Fibroblast of upper back skin (primary cell): ENCODE measurements around the gene TBP.
"Not testable (repeated sequence)": the region's sequence is repeated elsewhere in the genome, so short reads cannot be mapped to it uniquely, and the experiment has no call there.

Source experiments
- DNase-seq: peaks from one replicate; pipeline ENCODE4 v3.0.0-alpha.2; 2013

The TBP gene

DNA sequence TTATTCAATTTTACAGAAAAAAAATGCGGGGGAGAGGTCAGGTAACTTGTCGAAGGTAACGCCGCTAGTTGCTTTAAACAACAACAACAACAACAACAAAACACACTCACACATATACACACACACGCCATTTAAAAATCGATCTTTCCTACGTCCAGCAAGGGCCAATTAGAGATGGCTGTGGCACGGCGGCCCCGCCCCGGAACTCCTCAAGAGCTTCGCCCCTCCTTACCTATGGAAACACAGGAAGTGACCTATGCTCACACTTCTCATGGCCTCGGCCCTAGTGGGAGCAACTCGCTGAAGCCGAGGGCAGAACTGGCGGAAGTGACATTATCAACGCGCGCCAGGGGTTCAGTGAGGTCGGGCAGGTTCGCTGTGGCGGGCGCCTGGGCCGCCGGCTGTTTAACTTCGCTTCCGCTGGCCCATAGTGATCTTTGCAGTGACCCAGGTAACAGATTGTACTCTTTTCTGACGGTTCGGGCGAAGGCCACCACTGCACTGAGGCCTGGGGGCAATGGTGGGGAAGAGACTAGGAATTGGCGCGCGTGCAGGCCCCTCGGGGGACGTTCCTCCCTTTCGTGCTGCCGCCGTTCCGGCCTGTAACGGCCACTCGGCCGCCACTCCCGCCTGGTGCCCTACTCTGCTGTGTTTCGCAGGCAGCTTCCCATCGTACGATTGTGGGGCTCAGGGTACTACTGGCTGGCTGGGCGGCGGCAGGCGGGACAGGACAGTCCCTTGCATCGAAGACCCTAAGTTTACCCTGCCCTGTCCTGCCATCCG is at the start of gene TBP:
Gene TBP (plus strand): TSS at position 357 of the 783 bp plus-strand sequence. CDS start 2,661 bp downstream, outside the sequence.
- DNase-seq, result peak; percentile 99

DNA sequence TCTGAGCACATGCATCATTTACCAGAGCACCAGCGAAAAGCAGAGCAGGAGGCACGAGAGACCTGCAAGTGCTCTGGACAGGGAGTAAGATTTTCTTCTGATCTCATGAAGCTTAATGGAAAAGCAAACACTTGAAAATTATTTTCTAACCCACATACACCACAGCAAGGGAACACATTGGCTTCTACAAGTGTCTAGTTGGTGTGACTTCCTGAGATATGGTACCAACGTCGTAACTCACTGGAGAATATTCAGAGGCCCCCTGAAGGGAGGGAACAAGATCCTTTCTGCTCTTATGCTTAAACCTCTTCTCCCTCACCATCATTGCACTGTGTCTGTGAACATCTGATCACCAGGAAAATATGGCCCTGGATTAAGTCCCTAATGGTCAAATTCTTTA is 49.7 kb upstream of the TBP start:
- no peak for DNase-seq

DNA sequence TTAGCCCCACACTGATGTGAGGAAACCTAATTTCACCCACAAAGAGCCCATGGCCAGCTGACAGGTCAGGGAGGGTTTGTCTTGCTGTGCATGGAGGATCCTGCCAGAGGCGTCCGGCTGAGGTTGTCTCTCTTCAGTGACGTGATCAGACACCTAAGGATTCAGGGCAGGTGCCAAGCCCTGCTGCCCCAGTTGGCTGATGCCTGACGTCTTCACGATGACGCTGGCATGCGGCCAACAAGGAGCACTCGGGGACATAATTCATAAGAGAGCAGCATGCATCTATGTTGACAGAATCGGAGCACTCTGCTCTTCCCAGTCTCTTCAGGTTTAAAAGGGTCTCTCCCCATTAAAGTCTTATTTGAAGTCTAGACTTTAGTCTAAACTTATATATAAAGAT is 48.9 kb upstream of the TBP start:
- no peak for DNase-seq

DNA sequence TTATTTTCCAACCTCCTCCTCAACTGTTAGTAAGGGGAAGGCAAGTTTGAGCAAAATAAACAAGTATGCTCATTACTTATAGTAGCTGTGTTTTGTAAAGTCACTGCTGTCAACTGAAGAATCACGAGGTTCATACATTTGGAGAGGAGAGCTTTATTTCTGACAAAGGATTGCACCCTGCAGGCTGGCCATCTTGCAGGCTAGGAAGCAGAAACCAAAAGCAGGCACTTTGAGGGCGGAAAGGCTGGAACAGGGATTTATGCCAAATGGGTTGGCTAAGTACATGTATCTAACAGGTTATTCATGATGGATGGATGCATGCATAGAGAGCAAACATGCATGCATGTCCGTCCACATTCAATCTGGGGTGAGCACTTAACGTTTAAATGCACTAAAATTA is 47.7 kb upstream of the TBP start:
- no peak for DNase-seq

DNA sequence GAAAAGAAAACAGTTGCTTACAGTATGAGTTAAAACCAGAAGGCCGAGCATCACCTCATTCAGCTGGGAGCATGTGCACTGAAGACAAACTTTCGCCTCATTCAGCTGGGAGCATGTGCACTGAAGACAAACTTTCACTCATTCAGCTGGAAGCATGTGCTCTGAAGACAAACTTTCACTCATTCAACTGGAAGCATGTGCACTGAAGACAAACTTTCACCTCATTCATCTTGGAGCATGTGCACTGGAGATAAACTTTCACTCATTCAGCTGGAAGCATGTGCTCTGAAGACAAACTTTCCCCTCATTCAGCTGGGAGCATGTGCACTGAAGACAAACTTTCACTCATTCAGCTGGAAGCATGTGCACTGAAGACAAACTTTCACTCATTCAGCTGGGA is 46.4 kb upstream of the TBP start:
- not testable (repeated sequence) for DNase-seq

DNA sequence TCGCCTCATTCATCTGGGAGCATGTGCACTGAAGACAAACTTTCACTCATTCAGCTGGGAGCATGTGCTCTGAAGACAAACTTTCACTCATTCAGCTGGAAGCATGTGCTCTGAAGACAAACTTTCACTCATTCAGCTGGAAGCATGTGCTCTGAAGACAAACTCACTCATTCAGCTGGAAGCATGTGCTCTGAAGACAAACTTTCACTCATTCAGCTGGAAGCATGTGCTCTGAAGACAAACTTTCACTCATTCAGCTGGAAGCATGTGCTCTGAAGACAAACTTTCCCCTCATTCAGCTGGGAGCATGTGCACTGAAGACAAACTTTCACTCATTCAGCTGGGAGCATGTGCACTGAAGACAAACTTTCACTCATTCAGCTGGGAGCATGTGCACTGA is 45.9 kb upstream of the TBP start:
- DNase-seq, result not testable (repeated sequence)

DNA sequence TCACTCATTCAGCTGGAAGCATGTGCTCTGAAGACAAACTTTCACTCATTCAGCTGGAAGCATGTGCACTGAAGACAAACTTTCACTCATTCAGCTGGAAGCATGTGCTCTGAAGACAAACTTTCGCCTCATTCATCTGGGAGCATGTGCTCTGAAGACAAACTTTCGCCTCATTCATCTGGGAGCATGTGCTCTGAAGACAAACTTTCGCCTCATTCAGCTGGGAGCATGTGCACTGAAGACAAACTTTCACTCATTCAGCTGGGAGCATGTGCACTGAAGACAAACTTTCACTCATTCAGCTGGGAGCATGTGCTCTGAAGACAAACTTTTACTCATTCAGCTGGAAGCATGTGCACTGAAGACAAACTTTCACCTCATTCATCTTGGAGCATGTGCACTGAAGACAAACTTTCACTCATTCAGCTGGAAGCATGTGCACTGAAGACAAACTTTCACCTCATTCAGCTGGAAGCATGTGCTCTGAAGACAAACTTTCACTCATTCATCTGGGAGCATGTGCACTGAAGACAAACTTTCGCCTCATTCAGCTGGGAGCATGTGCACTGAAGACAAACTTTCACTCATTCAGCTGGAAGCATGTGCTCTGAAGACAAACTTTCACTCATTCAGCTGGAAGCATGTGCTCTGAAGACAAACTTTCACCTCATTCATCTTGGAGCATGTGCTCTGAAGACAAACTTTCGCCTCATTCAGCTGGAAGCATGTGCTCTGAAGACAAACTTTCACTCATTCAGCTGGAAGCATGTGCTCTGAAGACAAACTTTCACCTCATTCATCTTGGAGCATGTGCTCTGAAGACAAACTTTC is 45.1 kb upstream of the TBP start:
- not testable (repeated sequence) for DNase-seq

- no peak for DNase-seq
Observed at GRCh38 chr6:170509723-170510018, 44.5 kb upstream of the TBP start.

GRCh38 chr6:170510631-170511030 is 43.5 kb upstream of the TBP start:
- no peak for DNase-seq

- no peak for DNase-seq
Observed at GRCh38 chr6:170512249-170512648, 41.9 kb upstream of the TBP start.

DNA sequence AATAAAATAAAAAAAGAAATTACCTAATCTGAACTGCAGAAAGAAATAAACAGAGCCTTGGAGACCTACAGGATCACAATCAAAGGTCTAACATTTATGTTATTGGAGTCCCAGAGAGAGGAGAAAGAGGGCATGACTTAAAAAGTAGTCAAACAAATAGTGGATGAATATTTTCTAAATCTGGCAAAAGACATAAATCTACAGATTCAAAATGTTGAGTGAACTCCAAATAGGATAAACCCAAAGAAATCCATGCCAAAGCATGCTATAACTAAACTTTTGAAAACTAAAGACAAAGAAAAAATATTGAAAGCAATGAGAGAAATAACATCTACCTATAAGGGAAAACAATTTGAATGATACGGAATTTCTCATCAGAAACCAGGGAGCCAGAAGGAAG is 39.3 kb upstream of the TBP start:
- DNase-seq, result no peak

DNA sequence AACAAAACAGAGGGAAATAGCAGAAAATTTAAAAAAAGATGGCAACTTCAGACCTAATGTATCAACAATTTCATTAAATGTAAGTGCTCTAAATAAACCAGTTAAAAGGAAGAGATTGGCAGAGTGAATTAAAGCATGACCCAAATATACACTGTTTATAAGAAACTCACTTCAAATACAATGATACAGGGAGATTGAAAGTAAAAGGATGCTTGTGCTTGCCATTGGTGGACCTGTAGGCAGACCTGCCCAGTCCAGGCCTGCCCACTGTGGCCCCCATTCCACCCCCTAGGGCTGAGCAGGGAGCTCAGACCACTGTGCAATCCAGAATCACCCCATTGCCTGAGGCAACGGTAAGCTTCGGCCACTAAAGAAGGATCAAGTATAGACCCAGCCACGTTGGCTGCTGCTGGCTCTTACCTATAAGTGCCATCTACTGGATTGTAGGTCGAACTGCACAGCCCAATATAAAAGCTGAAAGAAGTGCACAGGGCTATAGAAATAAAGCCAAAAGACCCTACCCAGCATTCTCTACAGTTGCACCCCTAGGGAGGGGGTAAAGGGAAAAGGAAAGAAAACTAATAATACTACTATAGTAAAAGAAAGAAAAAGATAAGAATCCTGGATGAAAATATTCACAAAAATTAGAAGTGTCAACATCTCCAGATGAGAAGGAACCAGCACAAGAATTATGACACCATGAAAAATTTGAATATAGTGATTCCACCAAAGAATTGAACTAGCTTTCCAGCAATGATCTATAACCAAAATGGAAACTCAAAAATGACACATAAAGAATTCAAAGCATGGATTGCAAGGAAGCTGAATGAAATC is 37.2 kb upstream of the TBP start:
- peak; percentile 75 for DNase-seq

GRCh38 chr6:170522565-170523183 is 31.5 kb upstream of the TBP start:
- peak; percentile 10 for DNase-seq

DNA sequence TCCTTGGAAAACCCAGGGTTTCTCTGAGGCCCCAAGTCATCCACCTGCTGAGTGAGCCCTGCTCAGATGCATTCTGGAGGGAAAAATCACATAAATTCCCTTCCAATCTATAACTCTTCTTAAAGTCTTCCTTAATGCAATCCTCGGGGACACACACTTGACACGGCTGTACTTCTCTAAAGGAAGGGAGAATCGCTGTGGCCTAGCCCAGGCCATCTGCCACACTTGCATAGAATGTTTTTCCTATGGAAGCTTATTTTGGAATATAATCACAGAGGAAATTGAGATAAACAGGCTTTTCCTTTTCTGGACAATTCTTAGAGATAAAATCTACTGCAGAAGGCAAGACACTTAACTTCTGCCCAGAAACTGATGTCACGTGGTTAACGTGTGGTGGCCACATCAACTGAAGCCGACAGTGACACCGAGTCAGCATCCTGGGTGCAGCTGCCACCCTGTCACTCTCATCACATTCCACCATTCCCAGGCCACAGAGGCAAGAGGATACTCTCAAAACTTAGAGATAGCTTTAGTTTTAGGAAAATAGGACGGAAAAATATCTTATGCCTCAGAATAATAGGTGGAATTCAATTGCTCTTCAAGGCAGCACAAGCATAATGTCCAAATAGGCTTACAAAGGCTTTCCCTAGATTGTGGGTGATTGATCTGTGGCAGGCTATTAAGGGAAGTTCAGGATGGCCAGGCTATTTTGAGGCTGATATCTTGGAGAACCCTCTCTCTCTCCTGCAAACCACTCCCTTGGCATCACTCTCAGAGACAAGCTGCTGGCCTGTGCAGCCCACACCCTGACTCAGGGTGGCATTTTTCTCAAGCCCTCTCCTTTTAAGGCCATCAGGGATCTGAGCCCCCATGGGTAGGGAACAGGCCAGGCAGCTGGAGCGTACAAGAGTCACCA is 30.7 kb upstream of the TBP start:
- no peak for DNase-seq

DNA sequence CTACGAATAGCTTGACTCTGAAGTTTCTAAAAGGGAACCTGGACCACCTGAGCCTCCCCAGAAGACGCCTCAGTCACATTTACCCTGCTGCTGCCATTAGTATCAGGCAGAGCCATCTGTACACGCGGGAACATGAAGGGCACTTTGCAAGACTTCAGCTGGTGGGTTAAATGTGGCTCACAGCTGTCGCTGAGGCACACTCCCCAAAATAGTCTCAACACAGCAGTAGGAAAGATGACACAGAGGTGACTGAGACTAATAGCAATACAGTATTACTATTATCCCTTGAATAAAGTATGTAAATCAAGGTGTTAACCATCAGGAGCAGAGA is 30.0 kb upstream of the TBP start:
- DNase-seq, result no peak

DNA sequence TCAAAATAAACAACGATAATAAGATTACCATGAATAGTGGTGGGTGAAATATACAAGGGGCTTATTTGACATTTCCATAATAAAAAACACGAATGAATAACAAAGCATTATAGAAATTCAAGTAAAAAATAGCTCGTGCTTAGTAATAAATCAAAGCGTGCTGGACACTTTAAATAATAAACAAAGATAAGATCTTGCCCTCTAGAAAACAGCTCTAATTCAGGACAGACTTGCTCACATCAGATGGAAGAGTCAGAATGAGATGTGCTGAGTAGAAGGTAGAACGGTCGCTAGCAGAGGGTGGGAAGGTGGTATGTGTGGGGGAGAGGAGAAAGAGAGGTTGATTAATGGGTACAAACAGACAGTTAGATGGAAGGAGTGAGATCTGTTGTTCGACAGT is 28.4 kb upstream of the TBP start:
- DNase-seq, result no peak

DNA sequence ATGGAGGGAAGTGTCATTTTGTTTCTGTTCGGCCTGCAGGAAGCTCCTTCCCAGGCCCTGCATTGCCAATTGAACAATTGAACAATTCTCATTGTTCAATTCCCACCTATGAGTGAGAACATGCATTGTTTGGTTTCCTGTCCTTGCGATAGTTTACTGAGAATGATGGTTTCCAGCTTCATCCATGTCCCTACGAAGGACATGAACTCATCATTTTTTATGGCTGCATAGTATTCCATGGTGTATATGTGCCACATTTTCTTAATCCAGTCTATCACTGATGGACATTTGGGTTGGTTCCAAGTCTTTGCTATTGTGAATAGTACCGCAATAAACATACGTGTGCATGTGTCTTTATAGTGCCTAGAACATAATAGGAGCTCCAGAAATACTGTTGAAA is 26.2 kb upstream of the TBP start:
- not testable (repeated sequence) for DNase-seq

DNA sequence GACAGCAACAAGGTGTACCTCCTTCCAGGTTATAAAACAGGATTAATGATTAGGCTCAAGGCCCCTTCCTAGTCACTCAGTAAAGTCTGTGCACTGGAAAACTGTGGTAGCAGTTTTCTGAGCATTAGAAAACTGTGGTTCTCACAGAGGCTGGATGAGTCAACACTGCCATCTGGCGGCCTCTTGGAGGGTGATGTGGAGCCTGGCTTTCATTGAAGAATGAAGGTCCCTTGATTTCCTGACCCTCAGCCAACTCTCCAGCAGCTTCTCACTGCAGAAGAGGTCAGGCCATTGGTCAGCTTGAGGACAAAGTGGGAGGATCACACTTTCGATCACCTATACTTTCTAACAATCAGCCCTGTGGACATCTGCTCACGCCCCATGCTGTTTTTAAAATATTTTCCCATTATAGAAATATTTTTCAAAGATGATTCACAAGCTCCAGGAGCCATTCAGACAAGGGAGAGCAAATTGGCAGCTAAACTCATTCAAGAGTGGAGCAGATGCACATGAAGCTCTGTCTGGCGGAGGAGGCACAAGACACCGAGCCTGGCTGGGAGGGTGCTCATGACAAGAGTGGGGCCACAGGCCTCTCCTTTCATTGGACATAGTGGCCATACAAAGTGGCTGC is 24.2 kb upstream of the TBP start:
- peak; percentile 75 for DNase-seq

GRCh38 chr6:170532867-170533488 is 21.2 kb upstream of the TBP start:
- DNase-seq, result no peak

DNA sequence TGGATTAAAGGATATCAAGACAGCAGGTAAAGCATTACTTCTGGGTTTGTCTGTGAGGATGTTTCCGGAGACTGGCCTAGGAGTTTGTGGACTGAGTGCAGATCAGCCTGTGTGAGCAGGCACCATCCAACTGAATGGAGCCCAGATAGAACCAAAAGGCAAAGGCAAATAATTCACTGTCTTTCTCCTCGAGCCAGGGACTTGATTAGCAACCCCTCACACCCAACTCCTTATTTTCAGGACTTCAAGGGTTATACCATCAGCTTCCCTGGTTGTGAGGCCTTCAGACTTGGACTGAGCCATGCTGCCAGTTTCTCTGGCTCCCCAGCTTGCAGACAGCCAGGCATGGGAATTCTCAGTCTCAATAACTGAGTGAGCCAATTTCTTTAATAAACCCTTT is 20.4 kb upstream of the TBP start:
- DNase-seq, result no peak

DNA sequence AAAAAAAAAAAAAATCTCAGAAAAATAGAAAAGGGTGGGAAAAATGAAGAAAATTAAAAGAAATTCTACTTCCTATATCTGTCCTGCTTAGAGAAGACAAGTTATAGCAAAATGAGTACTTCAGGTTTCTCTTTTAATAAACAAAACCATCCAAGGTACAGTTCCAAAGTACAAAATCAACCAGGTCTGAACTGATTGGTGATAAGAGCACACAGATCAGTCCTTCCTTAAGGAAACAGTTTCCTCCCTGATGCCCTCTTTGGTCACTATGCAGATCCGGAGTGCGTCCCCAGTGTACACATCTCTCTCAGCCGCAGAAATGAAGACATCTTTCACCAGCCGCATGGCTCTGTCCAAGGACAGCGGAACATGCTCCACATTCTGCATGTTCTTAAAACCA is 19.2 kb upstream of the TBP start:
- DNase-seq, result no peak
